ENCODE data around the gene ETFBKMT. TPM values are rescaled to one million over a fixed set of nuclear protein-coding genes. Genes with fewer than 3 reads are reported as not detected.
"Not testable (repeated sequence)": the region's sequence is repeated elsewhere in the genome, so short reads cannot be mapped to it uniquely, and the experiment has no call there.

ETFBKMT gene
- total RNA-seq, 2 experiments from 2014 or later = 0.57 to 1.2 TPM

GRCh38 chr12:31669020-31669419 is 9.5 kb downstream of the ETFBKMT start:
- DNase-seq = no peak
- POLR2A ChIA-PET = no interaction called here
- Mint-ChIP-seq H3K4me3 (no peak overlapping the region), H3K27me3 (no peaks in the 10 kb centered on the region), H3K36me3 (ENCODE audit: low read depth) (peaks cover 22% of the 10 kb centered on the region), H3K9me3 (peaks cover 23% of the 10 kb centered on the region), H3K4me1 (peaks cover under 1% of the 10 kb centered on the region), H3K27ac (no peak overlapping the region)
- CTCF ChIA-PET = interaction anchor here (0.5 to 1.7 kb wide), 3 partner anchors 13 to 416 kb away, joined by 3 to 5 read pairs (median 3); no protein-coding TSS in a partner anchor

- POLR2A ChIA-PET, DNase-seq, H3K4me3 Mint-ChIP-seq, H3K4me1 Mint-ChIP-seq, H3K27ac Mint-ChIP-seq, H3K27me3 Mint-ChIP-seq: not testable (repeated sequence)
- Mint-ChIP-seq H3K36me3 (ENCODE audit: low read depth) (peaks cover 22% of the 10 kb centered on the region), H3K9me3 (peaks cover 26% of the 10 kb centered on the region)
- CTCF ChIA-PET = interaction anchor here (1.7 kb wide), 1 partner anchor 16 kb away, joined by 5 read pairs; no protein-coding TSS in a partner anchor
These were observed 10.1 kb downstream of the ETFBKMT start for GRCh38 chr12:31669582-31669981.

- no peaks in the 10 kb centered on the region for H3K4me1 Mint-ChIP-seq
- DNase-seq = no peak
- H3K4me3 Mint-ChIP-seq = no peak overlapping the region
- H3K27me3 Mint-ChIP-seq = no peaks in the 10 kb centered on the region
- peaks cover 18% of the 10 kb centered on the region for H3K9me3 Mint-ChIP-seq
- CTCF ChIA-PET = interaction anchor here (0.6 kb wide), 1 partner anchor 608 kb away, joined by 3 read pairs; no protein-coding TSS in a partner anchor
- peaks cover 22% of the 10 kb centered on the region for H3K36me3 Mint-ChIP-seq (ENCODE audit: low read depth)
- no peak overlapping the region for H3K27ac Mint-ChIP-seq
- POLR2A ChIA-PET = no interaction called here
These were observed 13.0 kb downstream of the ETFBKMT start for GRCh38 chr12:31672521-31672920.

- H3K36me3 Mint-ChIP-seq (ENCODE audit: low read depth) = peaks cover 36% of the 10 kb centered on the region
- no peak overlapping the region for H3K4me3 Mint-ChIP-seq
- peaks cover 14% of the 10 kb centered on the region for H3K9me3 Mint-ChIP-seq
- peak overlapping the region; percentile 73 for H3K27ac Mint-ChIP-seq
- no peaks in the 10 kb centered on the region for H3K27me3 Mint-ChIP-seq
- POLR2A ChIA-PET = no interaction called here
- DNase-seq = peak; percentile 74
- H3K4me1 Mint-ChIP-seq = peaks cover 9% of the 10 kb centered on the region
- CTCF ChIA-PET = interaction anchor here (0.7 to 1.9 kb wide), 21 partner anchors 11 to 983 kb away, joined by 3 to 6 read pairs (median 4); partner anchors contain the start of genes ETFBKMT and RESF1
These were observed 22.9 kb downstream of the ETFBKMT start for GRCh38 chr12:31682136-31682962.

GRCh38 chr12:31685801-31686200 is 26.3 kb downstream of the ETFBKMT start:
- peaks cover 17% of the 10 kb centered on the region for H3K9me3 Mint-ChIP-seq
- ChIA-PET CTCF (interaction anchor here (1.1 to 1.8 kb wide), 2 partner anchors 47 to 274 kb away, joined by 4 to 6 read pairs; partner anchors contain the start of gene RESF1), POLR2A (no interaction called here)
- H3K36me3 Mint-ChIP-seq (ENCODE audit: low read depth) = peaks cover 54% of the 10 kb centered on the region
- H3K4me3 Mint-ChIP-seq = no peak overlapping the region
- no peak for DNase-seq
- no peak overlapping the region for H3K27ac Mint-ChIP-seq
- peaks cover 9% of the 10 kb centered on the region for H3K4me1 Mint-ChIP-seq
- H3K27me3 Mint-ChIP-seq = no peaks in the 10 kb centered on the region

GRCh38 chr12:31687101-31687527 is 27.6 kb downstream of the ETFBKMT start:
- peaks cover 56% of the 10 kb centered on the region for H3K36me3 Mint-ChIP-seq (ENCODE audit: low read depth)
- no peak overlapping the region for H3K27ac Mint-ChIP-seq
- H3K27me3 Mint-ChIP-seq = no peaks in the 10 kb centered on the region
- H3K4me3 Mint-ChIP-seq = no peak overlapping the region
- peaks cover 16% of the 10 kb centered on the region for H3K9me3 Mint-ChIP-seq
- POLR2A ChIA-PET = no interaction called here
- H3K4me1 Mint-ChIP-seq = peaks cover 7% of the 10 kb centered on the region
- CTCF ChIA-PET = interaction anchor here (0.8 to 0.9 kb wide), 2 partner anchors 20 to 373 kb away, joined by 4 read pairs; no protein-coding TSS in a partner anchor
- no peak for DNase-seq

- H3K4me1 Mint-ChIP-seq, DNase-seq, H3K27me3 Mint-ChIP-seq, H3K27ac Mint-ChIP-seq, CTCF ChIA-PET, H3K4me3 Mint-ChIP-seq, H3K9me3 Mint-ChIP-seq, POLR2A ChIA-PET: not testable (repeated sequence)
- peaks cover 36% of the 10 kb centered on the region for H3K36me3 Mint-ChIP-seq (ENCODE audit: low read depth)
These were observed 30.4 kb downstream of the ETFBKMT start for GRCh38 chr12:31689921-31690320.

- no peak for DNase-seq
- H3K9me3 Mint-ChIP-seq = peaks cover 2% of the 10 kb centered on the region
- H3K27ac Mint-ChIP-seq = no peak overlapping the region
- peaks cover 16% of the 10 kb centered on the region for H3K36me3 Mint-ChIP-seq (ENCODE audit: low read depth)
- H3K27me3 Mint-ChIP-seq = no peaks in the 10 kb centered on the region
- peaks cover 10% of the 10 kb centered on the region for H3K4me1 Mint-ChIP-seq
- H3K4me3 Mint-ChIP-seq = no peak overlapping the region
- ChIA-PET CTCF (interaction anchor here (0.6 to 1.3 kb wide), 2 partner anchors 20 to 308 kb away, joined by 3 to 5 read pairs; no protein-coding TSS in a partner anchor), POLR2A (no interaction called here)
These were observed 42.6 kb downstream of the ETFBKMT start for GRCh38 chr12:31702047-31702446.

GRCh38 chr12:31705621-31706020 is 46.1 kb downstream of the ETFBKMT start:
- no peaks in the 10 kb centered on the region for H3K27me3 Mint-ChIP-seq
- H3K9me3 Mint-ChIP-seq = peaks cover 25% of the 10 kb centered on the region
- DNase-seq = no peak
- H3K4me1 Mint-ChIP-seq = peaks cover 10% of the 10 kb centered on the region
- no peak overlapping the region for H3K4me3 Mint-ChIP-seq
- ChIA-PET POLR2A (no interaction called here), CTCF (no interaction called here)
- H3K27ac Mint-ChIP-seq = no peak overlapping the region
- H3K36me3 Mint-ChIP-seq (ENCODE audit: low read depth) = peaks cover 25% of the 10 kb centered on the region

GRCh38 chr12:31708118-31708517 is 48.6 kb downstream of the ETFBKMT start:
- H3K36me3 Mint-ChIP-seq (ENCODE audit: low read depth) = peaks cover 26% of the 10 kb centered on the region
- H3K27ac Mint-ChIP-seq, POLR2A ChIA-PET, CTCF ChIA-PET, H3K27me3 Mint-ChIP-seq, H3K4me3 Mint-ChIP-seq, DNase-seq, H3K4me1 Mint-ChIP-seq: not testable (repeated sequence)
- peaks cover 30% of the 10 kb centered on the region for H3K9me3 Mint-ChIP-seq

- Mint-ChIP-seq H3K4me1 (peaks cover 10% of the 10 kb centered on the region), H3K9me3 (peaks cover 33% of the 10 kb centered on the region)
- CTCF ChIA-PET = interaction anchor here (0.6 to 1.1 kb wide), 3 partner anchors 13 to 202 kb away, joined by 3 to 4 read pairs (median 3); no protein-coding TSS in a partner anchor
These were observed 50.7 kb downstream of the ETFBKMT start for GRCh38 chr12:31710021-31710818.

GRCh38 chr12:31712877-31713276 is 53.4 kb downstream of the ETFBKMT start:
- Mint-ChIP-seq H3K9me3 (peaks cover 33% of the 10 kb centered on the region), H3K27ac (no peak overlapping the region), H3K4me1 (peaks cover 5% of the 10 kb centered on the region), H3K36me3 (ENCODE audit: low read depth) (peaks cover 26% of the 10 kb centered on the region), H3K4me3 (no peak overlapping the region), H3K27me3 (no peaks in the 10 kb centered on the region)
- ChIA-PET CTCF (no interaction called here), POLR2A (no interaction called here)
- no peak for DNase-seq

More at GRCh38 chr12:31710021-31710818, 50.7 kb downstream of the ETFBKMT start:
- POLR2A ChIA-PET = no interaction called here
- Mint-ChIP-seq H3K36me3 (ENCODE audit: low read depth) (peaks cover 24% of the 10 kb centered on the region), H3K4me3 (no peak overlapping the region), H3K27ac (no peak overlapping the region), H3K27me3 (no peaks in the 10 kb centered on the region)
- DNase-seq = no peak
